Measurements from ENCODE around the gene S1PR5.

DNA sequence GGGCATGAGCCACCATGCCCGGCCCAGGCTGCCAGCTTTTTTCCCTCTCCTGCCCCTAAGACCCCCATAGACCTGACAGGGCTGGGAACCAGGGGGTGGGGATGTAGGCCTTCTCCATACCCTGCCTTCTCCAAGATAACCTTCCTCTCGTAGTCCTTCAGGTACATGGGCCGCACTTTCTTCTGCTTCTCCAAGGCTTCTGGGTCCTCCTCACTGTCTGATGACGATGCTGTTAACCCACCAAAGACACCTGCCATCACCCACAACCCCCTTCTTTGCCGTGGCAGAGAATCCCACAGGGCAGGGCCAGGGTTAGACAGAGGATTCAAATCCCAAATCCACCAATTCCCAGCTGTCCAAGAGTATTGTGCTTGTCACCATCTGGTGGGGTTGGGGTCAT lies 45.4 kb upstream of the S1PR5 start:
- TF ChIP-seq CTBP1 (IDR thresholded peaks at IDR 0.05; ENCODE audit: borderline replicate concordance) (no peak), FOXM1 (IDR thresholded peaks at IDR 0.05; ENCODE audit: borderline replicate concordance) (no peak), SP1 (IDR thresholded peaks at IDR 0.05) (no peak), ELF4 (IDR thresholded peaks at IDR 0.05) (no peak), TARDBP (IDR thresholded peaks at IDR 0.05) (no peak)

All from HEK293T (cell line).